ENCODE results near the gene CLEC16A. TPM values are rescaled to one million over a fixed set of nuclear protein-coding genes. Genes with fewer than 3 reads are reported as not detected.

The CLEC16A gene
- total RNA-seq, 1 experiment from 2014 or later: 7.2 TPM

DNA sequence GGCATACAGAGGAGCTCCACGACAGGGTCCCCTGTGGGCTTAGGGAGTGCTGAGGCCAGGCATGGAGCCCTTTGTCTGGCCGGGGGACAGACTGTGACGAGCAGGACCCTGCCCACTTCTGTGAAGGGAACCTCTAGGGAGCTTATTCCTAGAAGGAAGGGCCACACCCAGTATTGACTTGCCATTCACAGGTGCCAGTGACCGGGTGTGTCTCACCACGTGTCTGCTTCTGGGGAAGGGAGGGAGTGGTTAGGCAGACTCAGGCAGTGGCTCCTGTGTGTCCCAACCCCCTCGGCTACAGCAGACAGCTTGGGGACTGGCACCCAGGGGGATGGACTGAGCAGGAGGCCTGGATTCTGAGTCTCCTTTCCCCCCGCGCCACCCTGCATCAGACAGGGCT, 254.5 kb downstream of the CLEC16A start:
- DNase-seq (ENCODE audit: low read depth): no peak

DNA sequence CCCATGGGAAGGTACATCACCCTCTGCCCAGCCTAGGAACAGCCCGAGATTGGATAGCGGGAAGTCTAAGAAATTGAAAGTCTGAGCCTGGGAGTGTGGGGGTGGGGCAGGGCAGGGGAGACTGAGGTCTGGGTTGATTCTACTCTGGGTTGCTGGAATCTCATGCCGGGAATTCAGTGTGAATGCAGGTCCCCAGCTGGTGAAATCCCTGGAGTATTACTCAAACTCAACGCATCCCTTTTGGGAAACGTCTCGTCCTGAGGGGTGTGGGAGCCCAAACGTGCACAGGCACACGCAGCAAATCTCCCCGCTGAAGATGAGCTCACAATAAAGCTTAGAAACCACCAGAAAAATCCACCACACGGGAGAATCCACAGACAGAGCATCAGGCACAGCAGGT, 256.2 kb downstream of the CLEC16A start:
- DNase-seq (ENCODE audit: low read depth): no peak

DNA sequence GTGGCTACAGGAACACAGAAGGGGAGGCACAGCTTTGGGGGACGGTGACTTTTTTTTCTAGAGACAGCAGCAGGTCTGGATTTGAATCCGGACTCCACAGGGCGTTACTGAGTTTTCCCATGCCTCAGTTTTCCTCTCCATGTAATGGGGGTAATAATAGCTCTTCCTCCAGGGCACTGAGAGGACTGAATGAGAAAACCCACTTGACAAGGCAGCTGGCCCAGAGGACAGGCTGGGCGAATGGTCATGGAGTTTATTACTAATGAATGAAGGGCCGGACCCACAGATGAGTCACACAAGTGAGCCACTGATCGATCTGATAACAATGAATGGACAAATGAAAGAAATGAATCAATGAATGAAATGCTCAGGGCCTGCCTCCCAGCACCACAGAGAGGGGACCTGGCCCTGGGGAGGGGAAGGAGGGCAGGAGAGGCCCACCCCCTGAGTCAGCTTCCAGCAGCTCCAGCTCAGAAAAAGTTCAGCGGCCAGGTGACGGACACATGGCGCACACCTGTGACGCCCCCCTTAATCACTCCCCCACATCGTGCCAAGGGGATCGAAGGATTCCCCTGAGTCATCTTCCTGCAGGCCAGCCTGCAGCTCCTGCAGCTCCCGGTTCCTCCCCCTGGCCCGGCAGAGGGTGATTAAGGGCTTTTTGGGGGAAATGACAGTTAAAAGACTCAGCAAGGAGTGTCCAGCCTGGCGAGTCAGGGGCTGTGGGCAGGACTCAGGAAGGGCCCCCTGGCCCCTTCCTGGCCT, 257.3 kb downstream of the CLEC16A start:
- DNase-seq (ENCODE audit: low read depth): peak; percentile 89

DNA sequence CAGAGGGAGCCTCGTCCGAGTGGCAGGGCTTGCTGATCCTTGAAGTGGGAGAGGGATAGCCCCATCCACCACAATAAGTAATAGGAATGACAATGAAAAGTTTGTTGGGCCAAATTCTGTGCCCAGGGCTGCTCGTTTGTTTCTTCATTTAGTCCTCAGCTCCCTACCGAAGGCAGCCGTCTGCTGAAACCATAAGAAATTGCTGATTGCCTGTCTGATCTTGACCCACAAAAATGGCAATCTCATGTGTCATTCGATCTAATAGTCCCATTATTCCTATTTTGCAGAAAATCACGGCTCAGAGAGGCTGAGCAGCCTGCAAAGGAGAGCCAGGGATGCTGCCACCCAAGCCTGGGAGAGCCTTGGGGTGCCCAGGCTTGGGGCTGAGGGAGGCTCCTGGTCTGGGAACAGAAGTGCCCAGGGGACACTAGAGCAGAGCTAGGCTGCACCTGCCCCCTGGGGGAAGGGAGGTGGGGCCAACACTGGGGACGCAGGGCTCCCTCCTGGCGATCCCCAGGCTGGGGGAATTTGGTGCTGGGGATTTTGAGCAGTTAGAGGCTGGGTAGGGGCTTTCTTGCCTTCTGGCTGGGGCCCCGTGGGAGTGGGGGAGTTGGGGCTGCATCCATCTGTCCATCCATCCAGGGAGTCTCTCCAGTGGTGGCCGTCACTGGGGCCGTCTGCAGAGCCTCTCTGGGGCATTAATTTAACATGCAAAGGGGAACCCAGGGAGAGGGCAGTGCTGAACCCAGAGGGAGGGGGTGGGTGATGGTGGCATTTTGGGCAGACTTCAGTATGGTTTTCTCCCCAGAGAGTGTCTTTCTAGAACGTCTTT, 258.1 kb downstream of the CLEC16A start:
- no peak for DNase-seq (ENCODE audit: low read depth)

DNA sequence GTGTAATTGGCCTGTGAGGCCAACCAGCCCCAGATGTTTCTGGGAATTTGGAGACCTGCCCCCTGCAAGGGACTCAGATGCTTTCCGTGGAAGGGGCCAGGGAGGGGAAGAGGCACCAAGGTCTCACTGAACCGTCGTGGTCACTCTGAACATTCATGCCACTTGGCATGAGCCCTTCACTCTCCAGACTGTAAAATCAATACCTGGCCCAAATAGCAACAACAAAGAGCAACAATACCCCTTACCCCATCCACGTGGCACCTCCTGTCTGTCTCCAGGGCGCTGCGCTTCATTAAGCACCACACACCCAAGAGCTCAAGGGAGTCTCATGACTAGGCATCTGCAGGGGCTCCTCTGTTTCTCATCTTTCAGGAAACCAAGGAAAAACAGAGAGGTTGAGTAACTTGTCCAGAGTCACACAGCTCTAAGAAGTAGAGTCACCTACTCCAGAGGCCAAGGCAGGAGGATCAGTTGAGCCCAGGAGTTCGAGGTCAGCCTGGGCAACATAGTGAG, 258.8 kb downstream of the CLEC16A start:
- DNase-seq (ENCODE audit: low read depth): no peak

DNA sequence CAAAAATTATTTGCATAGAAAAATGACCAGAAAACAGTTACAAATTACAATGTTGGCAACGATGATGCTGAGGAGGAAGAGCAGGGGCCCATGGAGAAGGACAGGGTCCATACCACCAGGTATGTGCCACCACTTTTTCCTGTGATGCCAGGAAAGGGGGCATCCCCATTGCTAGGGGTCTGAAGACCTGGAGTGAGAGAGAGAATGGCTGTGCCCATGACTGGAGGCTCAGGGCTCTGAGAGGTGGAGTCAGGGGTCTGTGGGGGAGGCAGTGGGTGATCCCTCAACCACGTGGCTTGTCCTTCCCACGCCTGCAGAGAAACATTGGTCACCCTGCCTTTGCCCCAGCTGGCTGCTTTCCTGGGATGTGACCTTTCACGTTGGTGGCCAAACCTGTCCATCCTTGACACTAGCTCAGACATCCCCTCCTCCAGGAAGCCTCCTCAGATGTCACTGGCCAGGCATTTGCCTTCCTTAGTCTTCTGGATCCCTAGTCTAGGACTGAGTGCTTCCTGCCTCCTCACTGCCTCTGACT, 260.2 kb downstream of the CLEC16A start:
- DNase-seq (ENCODE audit: low read depth): no peak

DNA sequence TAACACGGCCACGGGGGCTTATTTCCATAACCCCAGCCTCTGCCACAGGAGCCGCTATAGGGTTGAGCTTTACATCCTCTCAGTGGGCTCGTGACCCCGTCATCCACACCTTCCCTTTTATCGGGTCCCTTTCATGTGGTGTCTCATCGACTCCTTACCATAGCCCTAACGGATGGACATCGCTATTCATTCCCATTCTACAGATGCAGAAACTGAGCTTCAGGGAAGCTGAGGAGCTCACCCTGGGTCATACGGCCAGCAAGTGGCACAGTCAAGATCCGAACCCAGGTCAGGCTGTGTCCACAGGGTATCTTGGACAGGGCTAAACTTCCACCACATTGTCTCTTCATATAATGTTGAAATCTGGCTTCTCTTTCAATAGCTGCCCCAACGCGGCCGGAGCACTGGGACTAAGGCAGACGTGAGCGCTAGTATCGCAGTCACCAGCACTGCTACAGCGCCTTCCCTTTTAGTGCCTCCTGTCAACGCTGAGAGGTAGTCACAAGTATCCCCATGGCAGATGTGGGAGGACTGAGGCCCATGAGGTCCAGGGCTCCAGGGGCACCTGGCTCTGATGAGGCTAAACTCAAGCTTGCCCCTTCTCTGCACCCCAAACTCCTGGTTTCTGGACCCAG, 260.8 kb downstream of the CLEC16A start:
- DNase-seq (ENCODE audit: low read depth): no peak

DNA sequence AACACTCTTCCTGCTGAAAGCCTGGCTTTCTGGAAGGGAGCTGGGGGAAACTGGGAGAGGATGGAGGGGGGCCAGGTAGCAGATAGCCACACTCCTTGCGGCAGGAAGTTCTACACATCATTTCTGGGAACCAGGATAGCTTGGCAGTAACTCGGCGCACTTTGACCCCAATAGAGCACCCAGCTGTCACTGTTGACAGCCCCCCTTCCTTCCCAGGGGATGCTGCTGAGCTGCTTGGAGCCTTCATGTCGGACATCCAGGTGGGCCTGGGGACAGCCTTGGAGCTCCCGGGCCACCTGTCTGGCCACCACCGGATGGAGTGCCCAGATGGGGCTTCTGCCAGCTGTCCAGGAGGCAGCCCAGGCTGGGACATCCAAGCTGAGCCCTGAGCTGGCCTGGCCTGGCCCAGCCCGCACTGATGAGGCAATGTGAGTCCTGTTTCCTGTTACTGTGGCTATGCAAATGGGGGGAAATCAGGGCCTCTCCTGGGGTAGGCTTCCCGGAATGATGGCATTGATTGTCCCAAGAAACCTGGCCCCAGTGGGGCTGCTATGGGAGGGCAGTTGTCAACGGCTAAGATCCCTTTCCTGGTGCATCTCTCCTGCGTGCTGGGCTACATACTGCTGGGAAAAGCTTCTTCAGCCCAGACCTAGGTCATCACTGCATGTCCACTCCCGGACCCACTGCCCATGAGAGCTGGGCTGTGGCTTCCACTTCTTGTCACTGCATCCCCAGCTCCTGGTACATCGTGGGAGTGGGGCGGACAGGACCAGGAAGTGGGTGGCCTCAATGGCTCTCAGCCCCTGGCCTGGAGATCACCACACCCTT, 261.6 kb downstream of the CLEC16A start:
- peak; percentile 50 for DNase-seq (ENCODE audit: low read depth)

DNA sequence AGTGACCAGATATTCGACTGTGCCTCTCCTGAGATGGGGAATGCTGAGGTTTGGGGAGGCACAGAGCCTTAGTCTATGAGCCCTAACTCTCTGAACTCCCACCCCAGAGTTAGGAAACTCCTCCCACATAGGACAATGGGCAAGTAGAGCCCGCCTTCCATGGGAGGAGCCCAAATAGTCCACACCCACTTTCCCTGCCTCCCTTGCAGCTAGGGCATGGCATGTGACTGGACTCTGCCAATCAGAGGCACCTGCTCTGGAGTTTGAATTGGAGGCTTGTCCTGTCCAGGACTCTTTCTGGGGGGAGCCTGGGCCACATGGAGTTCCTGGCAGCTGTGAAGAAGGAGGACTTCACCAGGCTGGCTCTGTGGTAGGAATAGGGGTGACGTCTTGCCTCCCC, 263.3 kb downstream of the CLEC16A start:
- DNase-seq (ENCODE audit: low read depth): no peak

DNA sequence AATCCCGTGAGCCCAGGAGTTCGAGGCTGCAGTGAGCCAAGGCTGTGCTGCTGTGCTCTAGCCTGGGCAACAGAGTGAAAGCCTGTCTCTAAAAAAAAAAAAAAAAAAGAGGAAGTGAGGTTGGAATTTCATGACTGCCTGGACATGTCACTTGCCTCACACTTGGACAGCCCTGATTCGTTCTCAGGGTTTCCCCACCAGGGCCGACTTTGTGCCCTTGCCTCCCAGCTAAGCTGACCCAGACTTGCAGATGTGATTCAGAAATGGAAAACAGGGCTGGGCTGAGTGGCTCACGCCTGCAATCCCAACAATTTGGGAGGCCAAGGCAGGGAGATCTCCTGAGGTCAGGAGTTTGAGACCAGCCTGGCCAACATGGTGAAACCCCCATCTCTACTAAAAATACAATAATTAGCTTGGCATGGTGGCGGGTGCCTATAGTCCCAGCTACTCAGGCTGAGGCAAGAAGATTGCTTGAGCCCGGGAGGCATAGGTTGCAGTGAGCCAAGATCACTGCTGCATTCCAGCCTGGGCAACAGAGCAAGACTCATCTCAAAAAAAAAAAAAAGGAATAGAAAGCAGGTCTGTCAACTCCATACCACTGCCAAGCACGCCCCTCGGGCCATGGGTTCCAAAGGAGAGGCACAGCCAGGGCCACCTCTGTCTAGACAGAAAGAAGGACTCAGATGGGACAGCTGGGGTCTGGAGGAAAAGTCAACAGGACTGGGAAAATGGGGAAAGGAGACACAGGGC, 264.7 kb downstream of the CLEC16A start:
- DNase-seq (ENCODE audit: low read depth): no peak

DNA sequence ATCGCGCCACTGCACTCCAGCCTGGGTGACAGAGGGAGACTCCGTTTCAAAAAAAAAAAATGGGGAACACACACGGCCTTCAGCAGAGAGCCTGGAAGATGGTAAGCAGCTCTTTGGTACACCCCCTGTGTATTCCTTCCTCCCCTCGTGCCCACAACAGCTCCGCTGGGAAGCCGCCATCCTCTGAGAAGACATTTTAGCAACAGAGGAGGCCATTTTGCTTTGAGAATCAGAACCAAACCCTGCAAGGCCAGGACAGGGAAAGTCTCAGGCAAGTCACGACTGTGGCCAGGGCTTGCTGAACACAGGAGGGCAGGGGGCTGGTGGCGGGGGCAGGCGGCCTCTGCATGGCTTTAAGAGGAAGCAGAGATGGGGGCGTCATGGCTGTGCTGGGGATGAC, 265.9 kb downstream of the CLEC16A start:
- no peak for DNase-seq (ENCODE audit: low read depth)

DNA sequence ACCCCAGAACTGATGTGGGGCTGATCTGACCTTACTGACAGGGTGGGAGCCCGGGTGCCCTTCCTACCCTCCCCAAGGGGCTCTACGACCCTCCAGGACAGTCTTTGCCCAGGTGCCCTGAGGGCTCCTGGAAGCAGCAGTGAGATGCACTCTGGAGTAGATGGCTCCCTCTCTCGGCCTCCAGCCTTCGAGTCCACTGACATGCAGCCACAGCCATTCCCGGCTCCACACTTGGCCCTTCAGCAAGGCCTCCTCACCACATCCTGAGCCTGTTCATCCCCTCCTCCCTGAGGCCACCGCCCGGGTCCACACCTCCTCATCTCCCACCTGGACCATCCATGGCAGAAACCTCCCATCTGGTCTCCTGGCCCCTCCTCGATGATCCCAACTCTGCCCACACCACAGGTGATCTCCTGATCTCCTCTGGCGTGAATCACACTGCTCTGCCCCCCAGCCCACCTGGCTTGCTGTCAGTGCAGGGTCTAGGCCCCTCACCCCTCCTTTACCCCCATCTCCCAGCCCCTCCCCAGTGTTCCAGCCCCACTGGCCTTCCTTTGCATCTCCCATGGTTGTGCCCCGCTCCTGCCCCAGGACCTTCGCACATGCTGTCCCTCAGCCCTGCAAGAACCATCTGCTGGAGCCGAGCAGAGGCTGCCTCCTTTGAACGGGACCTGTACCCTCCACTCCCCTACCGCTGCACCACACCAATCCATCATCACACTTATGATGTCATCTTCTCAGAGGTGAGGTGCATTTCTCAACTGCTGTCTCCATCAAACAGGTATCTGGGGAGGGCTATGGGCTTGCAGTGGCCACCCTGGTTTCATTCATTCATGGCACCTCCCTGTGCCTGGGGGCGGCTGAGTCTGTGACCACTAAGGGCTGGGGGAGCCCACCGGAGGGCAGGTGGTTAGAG, 267.0 kb downstream of the CLEC16A start:
- DNase-seq (ENCODE audit: low read depth): no peak

DNA sequence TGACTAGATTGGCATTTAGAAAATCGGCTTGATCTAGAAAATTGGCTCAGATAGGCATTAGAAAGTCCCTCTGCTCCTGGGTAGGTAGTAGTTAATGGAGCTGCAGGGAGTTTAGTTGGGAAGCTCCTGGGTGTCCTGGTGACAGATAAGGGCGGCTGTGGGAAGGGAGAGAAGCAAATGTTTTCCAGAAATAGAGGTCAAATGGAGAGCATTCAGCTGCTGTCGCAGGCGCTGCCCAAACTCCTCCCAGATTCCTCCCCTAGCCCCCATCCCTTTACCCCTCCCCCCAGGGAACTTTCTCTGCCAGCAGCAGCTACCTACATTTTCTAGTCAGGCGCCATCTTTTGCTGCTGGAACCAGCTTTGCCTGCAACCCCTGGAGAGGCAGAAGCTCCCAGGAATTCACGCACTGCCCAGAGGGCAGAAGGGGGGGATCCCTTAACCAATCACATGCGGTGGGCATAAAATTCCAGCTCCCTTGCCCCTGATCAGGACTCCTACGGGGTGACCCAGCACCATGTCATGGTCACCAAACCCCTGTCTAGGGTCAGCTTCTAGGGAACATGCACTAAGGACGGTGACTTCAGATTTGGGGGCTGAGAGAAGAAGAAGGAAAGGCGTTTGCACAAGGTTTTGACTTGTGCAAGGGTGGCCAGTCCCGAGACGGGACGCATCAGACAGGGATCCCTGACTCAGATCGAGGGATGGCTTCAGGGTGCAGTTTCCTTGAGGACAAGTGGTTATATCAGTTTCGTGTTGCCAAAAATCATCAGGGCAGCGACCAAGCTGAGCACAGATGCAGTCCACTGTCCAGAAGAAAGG, 267.8 kb downstream of the CLEC16A start:
- DNase-seq (ENCODE audit: low read depth): no peak

DNA sequence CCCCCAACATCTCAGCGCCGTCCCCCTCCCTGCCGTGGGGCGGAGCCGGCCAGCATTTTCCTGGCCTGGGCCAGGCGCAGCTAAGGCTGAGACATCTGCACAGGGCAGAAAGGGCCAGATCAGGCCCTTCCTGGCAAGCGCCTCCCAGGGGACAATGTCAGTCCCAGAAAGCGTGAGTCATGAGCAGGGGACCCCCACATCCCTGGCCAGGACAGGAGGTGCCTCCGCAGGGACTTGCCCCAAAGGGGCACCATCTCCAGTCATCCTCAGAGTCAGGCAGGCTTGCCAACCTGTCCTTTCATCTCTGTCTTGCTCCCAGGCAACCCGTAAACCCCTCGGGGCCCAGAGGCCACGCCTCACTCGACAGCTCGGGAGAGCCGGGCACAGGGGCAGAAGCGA, 268.4 kb downstream of the CLEC16A start:
- DNase-seq (ENCODE audit: low read depth): no peak

DNA sequence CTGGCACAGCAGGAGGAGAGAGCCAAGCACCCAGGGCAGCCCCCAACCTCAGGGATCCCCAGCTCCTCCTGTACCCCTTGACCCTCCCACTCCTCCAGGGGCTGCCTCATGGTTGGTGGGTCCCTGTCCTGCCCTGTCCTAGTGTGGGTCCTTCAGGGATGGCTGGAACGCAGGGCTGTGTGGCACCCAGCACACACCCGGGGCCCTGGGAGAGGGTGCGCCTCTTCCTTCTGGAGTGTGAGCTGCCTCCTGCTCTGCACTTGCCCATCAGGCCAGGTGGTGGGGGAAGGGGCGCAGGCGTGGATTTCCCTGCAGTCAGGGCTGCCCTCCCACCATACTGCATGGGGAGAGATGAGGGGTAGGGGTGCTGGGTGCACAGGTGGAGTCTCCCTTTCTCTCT, 269.0 kb downstream of the CLEC16A start:
- no peak for DNase-seq (ENCODE audit: low read depth)

DNA sequence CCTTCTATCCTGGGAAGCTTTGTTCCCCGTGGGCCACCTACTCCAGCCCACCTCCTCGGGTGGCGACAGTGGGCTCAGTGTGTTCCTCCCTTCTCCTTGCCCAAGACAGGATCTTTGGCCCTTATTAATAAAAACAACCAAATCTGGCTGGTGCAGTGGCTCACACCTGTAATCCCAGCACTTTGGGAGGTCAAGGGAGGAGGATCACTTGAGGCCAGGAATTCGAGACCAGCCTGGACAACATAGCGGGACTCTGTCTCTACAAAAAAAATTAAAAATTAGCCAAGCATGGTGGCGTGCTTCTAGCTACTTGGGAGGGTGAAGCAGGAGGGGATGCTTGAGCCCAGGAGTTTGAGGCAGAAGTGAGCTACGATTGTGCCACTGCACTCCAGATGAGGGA, 269.4 kb downstream of the CLEC16A start:
- DNase-seq (ENCODE audit: low read depth): no peak

DNA sequence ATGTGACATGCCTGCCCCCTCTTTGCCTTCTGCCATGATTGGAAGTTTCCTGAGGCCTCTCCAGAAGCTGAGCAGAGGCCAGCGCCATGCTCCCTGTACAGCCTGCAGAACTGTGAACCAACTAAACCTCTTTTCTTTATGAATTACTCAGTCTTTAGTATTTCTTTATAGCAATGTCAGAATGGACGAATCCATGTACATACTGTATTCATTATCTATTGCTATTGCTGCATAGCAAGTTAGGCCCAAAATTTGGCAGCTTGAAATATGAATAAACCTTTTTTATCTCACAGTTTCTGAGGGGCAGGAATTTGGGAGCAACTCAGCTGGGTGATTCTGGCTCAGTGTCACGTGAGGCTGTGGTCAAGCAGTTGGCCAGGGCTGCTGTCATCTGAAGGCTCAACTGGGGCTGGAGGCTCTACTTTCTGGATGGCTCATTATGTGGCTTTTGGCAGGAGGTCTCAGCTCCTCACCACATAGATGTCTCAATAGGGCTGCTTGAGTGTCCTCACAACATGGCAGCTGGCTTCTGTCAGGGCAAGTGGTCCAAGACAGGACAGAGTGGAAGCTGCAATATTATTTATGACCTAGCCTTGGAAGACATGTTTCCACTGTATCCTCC, 271.7 kb downstream of the CLEC16A start:
- DNase-seq (ENCODE audit: low read depth): no peak
